ENCODE data around the gene HSD17B13. TPM values are rescaled to one million over a fixed set of nuclear protein-coding genes. Genes with fewer than 3 reads are reported as not detected.
"Not testable (repeated sequence)": the region's sequence is repeated elsewhere in the genome, so short reads cannot be mapped to it uniquely, and the experiment has no call there.

Gene HSD17B13, protein sequence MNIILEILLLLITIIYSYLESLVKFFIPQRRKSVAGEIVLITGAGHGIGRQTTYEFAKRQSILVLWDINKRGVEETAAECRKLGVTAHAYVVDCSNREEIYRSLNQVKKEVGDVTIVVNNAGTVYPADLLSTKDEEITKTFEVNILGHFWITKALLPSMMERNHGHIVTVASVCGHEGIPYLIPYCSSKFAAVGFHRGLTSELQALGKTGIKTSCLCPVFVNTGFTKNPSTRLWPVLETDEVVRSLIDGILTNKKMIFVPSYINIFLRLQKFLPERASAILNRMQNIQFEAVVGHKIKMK
- 1.4 TPM for total RNA-seq

DNA sequence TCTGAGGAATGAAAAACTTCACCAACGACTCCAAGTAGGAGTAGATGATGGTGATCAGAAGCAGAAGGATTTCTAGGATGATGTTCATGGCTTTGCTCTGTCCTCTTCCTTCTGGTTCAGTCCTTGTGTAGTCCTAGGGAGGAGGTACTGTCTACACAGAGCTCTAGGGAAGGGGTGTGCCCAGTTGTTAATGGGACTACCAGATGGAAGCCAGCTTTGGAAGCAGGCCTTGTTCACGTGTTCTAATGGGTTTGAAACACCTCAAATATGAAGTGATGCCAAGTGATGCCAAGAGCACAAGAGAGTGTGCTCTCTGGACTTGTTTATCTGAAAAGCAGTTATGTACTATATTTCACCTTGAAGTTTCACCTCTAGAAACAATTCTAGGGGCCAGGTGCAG, at the start of gene HSD17B13:
Gene HSD17B13 (minus strand): TSS at position 129 of the 400 bp plus-strand sequence. CDS start 41 bp downstream, at position 88.
- no peak for DNase-seq (ENCODE audit: low spot score)
- intact Hi-C loops (cut with DNase I) = no loop called here
- ATAC-seq = no peak

DNA sequence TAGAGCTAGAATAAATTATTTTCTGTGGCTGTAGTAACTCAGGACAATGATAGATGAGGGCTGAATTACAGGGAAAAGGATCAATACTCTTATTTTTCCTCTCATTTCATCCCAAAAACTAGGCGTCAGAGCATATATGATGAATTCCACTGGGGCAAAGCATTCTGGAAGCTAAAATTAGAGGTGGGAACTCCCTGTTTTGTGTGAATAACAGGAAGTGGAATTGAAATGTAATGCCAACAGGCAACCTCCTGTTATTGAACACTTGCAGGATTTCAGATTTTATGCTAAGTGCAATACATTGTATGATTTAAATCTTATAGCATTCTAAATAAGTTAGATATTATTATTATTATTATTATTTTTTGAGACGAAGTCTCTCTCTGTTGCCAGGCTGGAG, 47.4 kb upstream of the HSD17B13 start:
- ATAC-seq (no peak), DNase-seq (ENCODE audit: low spot score) (no peak)
- intact Hi-C loops (cut with DNase I) = no loop called here

DNA sequence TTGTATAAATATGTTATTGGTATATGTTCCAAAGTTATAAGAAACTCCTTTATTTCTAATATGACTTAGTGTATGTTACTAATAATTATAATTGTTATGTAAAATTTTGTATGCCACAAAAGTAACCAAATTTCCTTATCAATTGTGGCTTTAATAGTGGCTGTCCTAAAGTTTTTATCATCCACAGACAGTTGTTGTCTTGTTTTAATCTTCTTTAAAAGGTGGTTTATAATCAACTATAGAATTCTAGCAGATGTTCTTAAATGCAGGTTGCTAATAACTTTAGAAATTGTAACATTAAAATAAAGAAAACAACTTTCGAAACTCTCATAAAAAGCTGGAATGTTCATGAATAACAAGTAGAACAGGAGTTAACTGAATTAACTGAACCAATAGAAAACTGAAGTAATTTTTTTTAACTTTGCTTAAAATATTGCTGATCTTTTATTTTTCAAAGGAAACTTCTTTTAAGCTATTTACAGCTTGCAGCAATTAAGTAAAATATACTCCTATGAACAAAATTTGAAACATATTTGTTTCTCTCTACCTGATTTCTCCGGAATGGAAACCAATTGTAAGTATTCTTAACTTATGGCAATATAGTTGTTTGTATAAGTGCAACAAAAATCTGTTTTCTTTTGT, 44.0 kb upstream of the HSD17B13 start:
- ATAC-seq = no peak
- intact Hi-C loops (cut with DNase I) = no loop called here
- no peak for DNase-seq (ENCODE audit: low spot score)

GRCh38 chr4:87365348-87365747, 42.7 kb upstream of the HSD17B13 start:
- intact Hi-C loops (cut with DNase I) = no loop called here
- ATAC-seq = no peak

DNA sequence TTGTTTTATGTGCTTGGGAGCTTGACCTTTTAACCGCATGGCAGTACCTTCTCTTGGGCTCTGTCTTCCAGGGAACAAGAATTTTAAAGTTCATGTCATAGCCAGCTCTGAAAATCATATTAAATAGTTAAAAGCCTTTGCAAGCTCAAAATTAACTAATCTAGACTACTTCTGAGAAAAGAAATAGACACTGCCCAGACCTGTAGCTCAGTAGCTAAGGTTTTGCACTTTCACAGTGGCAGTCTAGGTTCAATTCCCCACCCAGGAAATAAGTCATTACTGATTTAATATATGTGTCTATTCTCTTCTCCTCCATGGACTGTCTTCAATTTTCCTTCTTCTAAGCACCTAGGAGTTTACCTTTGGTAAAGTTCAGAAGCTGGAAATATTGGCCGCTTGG, 40.9 kb upstream of the HSD17B13 start:
- no peak for DNase-seq (ENCODE audit: low spot score)
- no peak for ATAC-seq
- intact Hi-C loops (cut with DNase I) = no loop called here

More at GRCh38 chr4:87365348-87365747, 42.7 kb upstream of the HSD17B13 start:
- DNase-seq (ENCODE audit: low spot score) = no peak

DNA sequence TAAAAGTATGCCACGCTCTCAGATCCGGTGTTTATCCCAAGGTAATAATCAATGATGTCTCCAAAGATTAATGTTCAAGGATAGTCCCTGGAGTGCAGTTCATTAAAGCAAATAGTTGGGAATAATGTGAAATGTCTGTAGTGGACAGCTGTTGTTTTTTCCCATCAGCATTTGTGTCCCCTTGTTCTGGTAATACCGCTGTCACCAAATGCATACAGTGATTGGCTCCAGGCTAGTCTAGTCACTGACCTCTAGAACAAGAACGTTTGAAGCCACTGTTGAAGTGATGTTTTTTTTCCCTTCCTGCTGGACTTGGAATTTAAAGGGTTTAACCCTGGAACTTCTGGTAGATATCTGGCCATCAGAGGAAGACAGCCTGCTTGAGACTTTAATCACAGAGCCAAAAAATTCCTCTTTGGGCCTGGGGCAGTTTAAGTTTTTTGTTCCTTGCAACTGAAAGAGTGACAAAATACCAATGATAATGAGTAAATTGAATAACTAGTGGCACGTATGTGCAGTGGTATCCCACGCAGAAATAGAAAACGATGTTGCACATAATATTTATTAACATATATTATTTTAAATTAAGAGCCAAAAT, 37.8 kb upstream of the HSD17B13 start:
- ATAC-seq = no peak
- no peak for DNase-seq (ENCODE audit: low spot score)
- intact Hi-C loops (cut with DNase I) = no loop called here

DNA sequence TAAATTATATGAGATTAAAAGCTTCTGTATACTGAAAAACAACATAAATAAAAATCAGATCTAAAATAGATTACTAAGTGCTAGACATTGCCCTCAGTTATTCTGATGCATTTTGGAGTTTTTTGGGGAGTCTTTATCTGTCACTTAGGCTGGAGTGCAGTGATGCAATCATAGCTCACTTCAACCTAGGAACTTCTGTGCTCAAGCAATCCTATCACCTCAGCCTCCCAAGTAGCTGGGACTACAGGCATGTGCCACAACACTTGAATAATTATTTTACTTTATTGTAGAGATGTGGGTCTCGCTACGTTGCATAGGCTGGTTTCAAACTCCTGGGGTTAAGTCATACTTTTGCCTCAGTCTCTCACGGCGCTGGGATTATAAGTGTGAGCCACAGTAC, 36.6 kb upstream of the HSD17B13 start:
- intact Hi-C loops (cut with DNase I) = no loop called here
- ATAC-seq = no peak

DNA sequence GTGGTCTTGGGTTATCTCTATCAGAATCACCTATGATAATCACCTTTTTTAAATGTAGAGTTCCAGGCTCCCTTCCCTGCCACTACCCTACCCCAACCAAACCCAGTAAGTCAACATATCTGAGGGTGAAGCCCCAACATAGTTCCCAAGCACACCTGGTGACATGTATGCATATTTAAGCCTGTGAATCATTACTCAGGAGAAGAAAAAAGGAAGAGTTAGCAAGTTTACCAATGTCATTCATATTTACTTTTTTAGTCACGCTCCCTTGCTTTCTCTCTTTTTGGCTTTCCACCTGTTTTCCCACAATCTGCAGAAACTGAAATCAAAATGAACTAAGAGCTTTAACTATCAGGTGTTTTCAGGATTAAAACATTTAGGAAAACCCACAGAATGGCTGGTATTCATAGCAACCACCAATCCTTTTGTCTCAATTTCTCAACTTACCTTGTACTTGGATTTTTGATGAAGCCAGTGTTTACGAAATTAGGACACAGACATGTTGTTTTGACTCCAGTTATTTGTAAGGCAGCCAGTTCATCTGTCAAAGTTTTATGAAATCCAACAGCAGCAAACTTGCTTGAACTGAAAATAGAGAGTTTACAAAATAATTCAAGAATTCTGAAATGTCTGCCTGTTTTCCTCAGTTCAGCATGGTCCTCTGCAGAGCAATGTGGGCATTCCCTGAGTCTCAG, 34.3 kb upstream of the HSD17B13 start:
- DNase-seq (ENCODE audit: low spot score) (no peak), ATAC-seq (no peak)
- intact Hi-C loops (cut with DNase I) = no loop called here

More for the DNA sequence above, 36.6 kb upstream of the HSD17B13 start:
- no peak for DNase-seq (ENCODE audit: low spot score)

GRCh38 chr4:87354168-87355102, 31.8 kb upstream of the HSD17B13 start:
- DNase-seq (ENCODE audit: low spot score) (no peak), ATAC-seq (peak; percentile 32)
- intact Hi-C loops (cut with DNase I) = no loop called here

GRCh38 chr4:87353592-87353991, 30.9 kb upstream of the HSD17B13 start:
- intact Hi-C loops (cut with DNase I) = no loop called here
- ATAC-seq = peak; percentile 78
- DNase-seq (ENCODE audit: low spot score) = no peak

- no peak for ATAC-seq
- no peak for DNase-seq (ENCODE audit: low spot score)
- intact Hi-C loops (cut with DNase I) = no loop called here
Observed at GRCh38 chr4:87345139-87345538, 22.5 kb upstream of the HSD17B13 start.

- intact Hi-C loops (cut with DNase I) = no loop called here
- ATAC-seq = no peak
- no peak for DNase-seq (ENCODE audit: low spot score)
Observed at GRCh38 chr4:87342872-87343271, 20.2 kb upstream of the HSD17B13 start.

- ATAC-seq; DNase-seq (ENCODE audit: low spot score); intact Hi-C loops (cut with DNase I): not testable (repeated sequence)
Observed at GRCh38 chr4:87341954-87342635, 19.4 kb upstream of the HSD17B13 start.

DNA sequence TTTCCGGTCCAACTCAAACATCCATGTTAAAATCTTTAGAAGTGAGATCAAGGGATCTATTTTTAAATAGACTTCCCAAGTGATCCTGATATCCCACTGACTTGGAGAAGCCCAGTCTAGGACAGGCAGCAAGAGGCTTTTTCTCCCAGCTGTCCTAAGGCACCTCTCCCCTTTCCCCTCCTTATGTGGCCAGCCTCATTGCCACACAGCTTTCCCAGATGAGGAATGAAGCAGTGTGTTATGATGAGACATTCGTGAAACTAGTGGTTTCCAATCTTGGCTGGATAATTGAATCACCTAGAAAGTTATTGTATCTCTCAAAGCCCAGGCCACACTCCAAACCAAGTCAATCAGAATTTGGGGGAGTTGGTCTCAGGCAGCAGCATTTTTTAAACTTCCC, 16.8 kb upstream of the HSD17B13 start:
- intact Hi-C loops (cut with DNase I) = no loop called here
- DNase-seq (ENCODE audit: low spot score) = no peak
- no peak for ATAC-seq

DNA sequence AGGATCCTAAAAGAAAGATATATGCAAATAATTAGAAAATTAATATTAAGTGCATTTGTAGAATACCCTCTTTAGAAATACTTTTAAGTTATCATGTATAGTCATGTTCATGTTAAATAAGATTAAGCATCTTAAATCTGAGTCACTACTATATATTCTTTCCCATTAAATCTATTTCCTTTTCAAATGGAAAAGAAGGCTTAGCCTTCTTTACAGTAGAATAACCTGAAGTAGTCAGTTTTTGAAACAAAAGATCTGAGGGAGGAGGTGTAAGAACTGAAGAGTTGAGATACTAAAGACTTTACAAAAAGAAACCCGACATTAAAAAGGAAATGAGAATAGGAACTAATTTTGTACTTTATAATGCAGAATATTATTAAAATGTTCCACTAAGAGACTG, 14.7 kb upstream of the HSD17B13 start:
- DNase-seq (ENCODE audit: low spot score) (no peak), ATAC-seq (no peak)
- intact Hi-C loops (cut with DNase I) = no loop called here

- intact Hi-C loops (cut with DNase I) = no loop called here
- ATAC-seq = no peak
- no peak for DNase-seq (ENCODE audit: low spot score)
Observed at GRCh38 chr4:87333267-87333666, 10.6 kb upstream of the HSD17B13 start.

GRCh38 chr4:87330761-87331160, 8.1 kb upstream of the HSD17B13 start:
- DNase-seq (ENCODE audit: low spot score) = no peak
- intact Hi-C loops (cut with DNase I) = no loop called here
- no peak for ATAC-seq

DNA sequence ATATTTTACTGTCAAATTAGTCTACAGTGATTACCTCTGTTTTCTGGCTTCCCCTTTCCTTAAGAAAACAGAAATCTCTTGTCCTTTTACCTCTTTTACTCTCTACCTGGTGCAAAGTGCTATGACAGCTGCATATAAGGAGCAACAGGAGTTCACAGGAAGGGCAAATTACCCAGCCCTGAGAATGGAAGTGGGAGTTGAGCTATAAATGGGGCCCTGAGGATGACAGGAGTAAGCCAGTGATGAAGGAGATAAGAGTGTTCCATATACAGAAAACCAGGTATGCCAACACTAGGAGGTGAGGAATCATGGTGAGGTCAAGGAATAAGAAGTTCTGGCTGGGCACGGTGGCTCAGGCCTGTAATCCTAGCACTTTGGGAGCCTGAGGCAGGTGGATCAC, 4.5 kb upstream of the HSD17B13 start:
- DNase-seq (ENCODE audit: low spot score) = no peak
- intact Hi-C loops (cut with DNase I) = no loop called here
- ATAC-seq = no peak
